Measurements from ENCODE around the gene AP1AR. TPM values are rescaled to one million over a fixed set of nuclear protein-coding genes. Genes with fewer than 3 reads are reported as not detected.

Gene AP1AR
- total and polyA plus RNA-seq, 2 of the 4 experiments (the other 2 are of a cell fraction) = 4.0 to 4.7 TPM

DNA sequence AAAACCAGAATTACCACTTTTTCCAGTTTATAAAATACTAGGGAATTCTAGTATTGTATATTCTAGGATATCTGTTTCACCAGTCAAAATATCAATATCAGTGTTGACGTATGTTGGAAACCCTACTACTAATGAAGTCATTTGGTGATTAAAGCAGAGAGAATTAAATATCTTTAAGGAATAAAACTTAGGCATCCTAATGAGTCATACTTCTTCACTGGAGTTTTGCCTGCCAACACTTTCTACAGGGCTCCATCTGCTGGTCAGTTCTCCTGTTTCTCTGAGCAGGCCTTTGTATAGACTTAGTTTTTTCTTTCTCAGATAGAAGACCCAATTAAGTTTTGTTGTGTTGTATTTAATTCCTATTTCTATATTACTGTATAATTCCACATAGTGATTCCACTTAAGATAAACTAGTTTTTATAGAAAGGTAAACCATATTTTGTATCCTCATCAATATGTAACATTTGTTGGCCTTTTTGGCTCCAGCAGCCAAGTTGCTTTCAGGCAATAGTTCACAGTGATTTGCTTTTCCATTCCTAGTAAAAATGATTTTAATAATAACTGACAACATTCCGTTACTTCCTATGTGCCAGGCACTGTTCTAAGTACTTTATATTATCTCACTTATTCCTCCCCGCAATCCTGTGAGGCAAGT is 3.5 kb downstream of the AP1AR start (continued):
- no peak; the same call in 1 of the 2 replicates for TF ChIP-seq RFX5 (IDR thresholded peaks at IDR 0.05; ENCODE audit: low read depth, low read length)
- TF ChIP-seq, protein P1, sequence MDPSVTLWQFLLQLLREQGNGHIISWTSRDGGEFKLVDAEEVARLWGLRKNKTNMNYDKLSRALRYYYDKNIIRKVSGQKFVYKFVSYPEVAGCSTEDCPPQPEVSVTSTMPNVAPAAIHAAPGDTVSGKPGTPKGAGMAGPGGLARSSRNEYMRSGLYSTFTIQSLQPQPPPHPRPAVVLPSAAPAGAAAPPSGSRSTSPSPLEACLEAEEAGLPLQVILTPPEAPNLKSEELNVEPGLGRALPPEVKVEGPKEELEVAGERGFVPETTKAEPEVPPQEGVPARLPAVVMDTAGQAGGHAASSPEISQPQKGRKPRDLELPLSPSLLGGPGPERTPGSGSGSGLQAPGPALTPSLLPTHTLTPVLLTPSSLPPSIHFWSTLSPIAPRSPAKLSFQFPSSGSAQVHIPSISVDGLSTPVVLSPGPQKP (IDR thresholded peaks at IDR 0.05; ENCODE audit: borderline replicate concordance, low read depth, low read length) = no peak

DNA sequence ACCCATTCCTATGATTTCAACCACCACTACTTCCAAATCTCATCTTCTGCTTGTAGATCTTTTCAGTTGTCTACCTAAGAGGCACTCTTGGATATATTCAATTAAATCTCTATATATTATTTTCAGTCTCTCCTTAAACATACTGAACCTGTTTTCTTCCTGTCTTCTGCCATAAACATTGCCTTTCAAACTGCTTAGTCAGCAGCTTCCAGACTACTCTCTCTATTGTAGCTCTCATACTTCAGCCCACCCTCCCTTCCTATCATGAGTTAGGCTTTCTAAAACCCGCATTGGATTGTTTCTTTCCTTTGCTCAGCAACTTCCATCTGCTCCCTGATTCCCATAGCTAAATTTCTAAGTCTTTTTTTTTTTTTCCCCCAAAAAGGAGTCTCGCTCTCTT is 4.5 kb downstream of the AP1AR start:
- Histone ChIP-seq H3K56ac (ENCODE audit: extremely low read depth, insufficient read depth, low read length) (no peak overlapping the region), H4K8ac (ENCODE audit: low read depth in 2 of 2, low read length in 2 of 2) (no peak overlapping the region), H3K4me1 (ENCODE audit: control insufficient read depth, insufficient read depth, low read length) (no peaks in the 10 kb centered on the region), H2BK5ac (ENCODE audit: low read depth, low read length, poor library complexity, severe bottlenecking) (no peak overlapping the region), H3K36me3 (ENCODE audit: control insufficient read depth, insufficient read depth, low read length) (no peaks in the 10 kb centered on the region), H2BK20ac (ENCODE audit: low read depth, low read length) (no peak overlapping the region), H3K27me3 (ENCODE audit: control insufficient read depth, insufficient read depth, low read length) (no peaks in the 10 kb centered on the region), H3K79me1 (ENCODE audit: low read depth in 1 of 2, low read length in 2 of 2) (peaks cover 12 to 18% of the 10 kb centered on the region in 2 experiments), H2BK120ac (ENCODE audit: low read depth, low read length) (no peak overlapping the region), H2AK9ac (replicated peaks; ENCODE audit: low read depth, low read length, poor library complexity) (no peak overlapping the region), H3K27ac (ENCODE audit: insufficient read depth, low read length) (no peak overlapping the region), H3K4ac (ENCODE audit: low read depth, low read length) (no peak overlapping the region), H2BK15ac (ENCODE audit: low read depth, low read length) (no peak overlapping the region), H3K9me3 (ENCODE audit: control insufficient read depth, insufficient read depth, low read length) (no peaks in the 10 kb centered on the region), H3K18ac (ENCODE audit: low read depth, low read length) (no peak overlapping the region), H3K4me2 (ENCODE audit: low read depth, low read length) (no peak overlapping the region), H3K4me3 (ENCODE audit: insufficient read depth, low read depth, low read length) (no peak overlapping the region), H3K9ac (ENCODE audit: low read depth, low read length) (no peak overlapping the region), H3K14ac (replicated peaks; ENCODE audit: low read depth, low read length) (no peak overlapping the region), H2AFZ (replicated peaks; ENCODE audit: low read length, poor library complexity) (no peak overlapping the region), H4K5ac (ENCODE audit: low read depth, low read length) (no peak overlapping the region), H2AK5ac (ENCODE audit: low read depth, low read length) (no peak overlapping the region), H3K9me1 (ENCODE audit: insufficient read depth, low read length) (no peaks in the 10 kb centered on the region), H3K23ac (ENCODE audit: low read depth, low read length) (no peak overlapping the region), H4K20me1 (ENCODE audit: insufficient read depth, low read length) (no peaks in the 10 kb centered on the region; the same call in 1 of the 2 replicates), H4K91ac (ENCODE audit: insufficient read depth, low read depth, low read length) (no peak overlapping the region)
- POLR2A ChIA-PET (ENCODE audit: unreplicated experiment) = no interaction called here
- CTCF ChIA-PET = interaction anchor here (0.6 to 1.6 kb wide), 3 partner anchors 9 to 136 kb away, joined by 3 to 12 read pairs (median 3); no protein-coding TSS in a partner anchor
- DNase-seq = no peak
- intact Hi-C loops (cut with micrococcal nuclease) (loop anchor here (10.0 kb wide), 1 partner anchor 399 kb away; the partner anchor contains the start of genes LARP7 and ZGRF1), in situ Hi-C loops (cut with MboI; ENCODE audit: low sequenced_read_pairs) (no loop called here), dilution Hi-C loops (cut with HindIII; ENCODE audit: low sequenced_read_pairs, unreplicated experiment) (no loop called here)
- TF ChIP-seq, protein P1 (IDR thresholded peaks at IDR 0.05; ENCODE audit: borderline replicate concordance, low read depth, low read length) = no peak
- peak; percentile 96 for TF ChIP-seq MAFK (IDR thresholded peaks at IDR 0.05; ENCODE audit: low read depth, low read length)
- no peak for TF ChIP-seq CEBPB (IDR thresholded peaks at IDR 0.05; ENCODE audit: low read depth, low read length)
- BruUV-seq (replicated peaks) = no TSS peak
- ATAC-seq (ENCODE audit: low read depth) = no peak
- no CpG with 5 or more reads among the region's 2 CpGs for WGBS, 2 experiments (ENCODE audit: extremely low coverage in 2 of 2, insufficient read length in 1 of 2)

All from IMR-90 (cell line).